HFFc6 (cell line): Measurements from ENCODE around the gene TUBA3E. TPM values are rescaled to one million over a fixed set of nuclear protein-coding genes. Genes with fewer than 3 reads are reported as not detected.
"Not testable (repeated sequence)": the region's sequence is repeated elsewhere in the genome, so short reads cannot be mapped to it uniquely, and the experiment has no call there.

ENCODE experiments used
- DNase-seq: peaks from one replicate; pipeline ENCODE4 v3.0.0-alpha.2; 2018
- H3K27ac Mint-ChIP-seq: 2 replicates; pipeline ENCODE4 v1.8.0; 2020; ENCODE audit warnings: mild to moderate bottlenecking, mixed read lengths
- H3K27me3 Mint-ChIP-seq: 2 replicates; pipeline ENCODE4 v1.8.0; 2021; ENCODE audit warnings: mild to moderate bottlenecking, moderate library complexity, mixed read lengths; ENCODE audit not compliant: insufficient read depth
- H3K36me3 Mint-ChIP-seq: 2 replicates; pipeline ENCODE4 v1.8.0; 2021; ENCODE audit warnings: low read depth, mixed read lengths
- H3K4me1 Mint-ChIP-seq: 2 replicates; pipeline ENCODE4 v1.8.0; 2020; ENCODE audit warnings: low read depth, mixed read lengths
- H3K4me3 Mint-ChIP-seq: 2 replicates; pipeline ENCODE4 v1.8.0; 2020; ENCODE audit warnings: mild to moderate bottlenecking, moderate library complexity, mixed read lengths
- H3K9me3 Mint-ChIP-seq: 2 replicates; pipeline ENCODE4 v1.8.0; 2020; ENCODE audit warnings: mild to moderate bottlenecking, mixed read lengths
- total RNA-seq, 6 experiments: library from RNA; stranded (reverse); fragmentation: NEBNext Ultra II Directional; extraction: Animal tissue kit (Norgen Biotek cat#: 25700); gene quantifications; 2 replicates in 1 of 6; 3 replicates in 5 of 6; pipeline ENCODE4 v1.2.3, GENCODE V29; 2021
- TF ChIP-seq, protein P1 (sequence below): fragments of 200-600 bp; sonication (generic); IDR thresholded peaks from 2 replicates; pipeline ENCODE4 v1.5.0; 2021; ENCODE audit warnings: antibody characterized with exemption, mild to moderate bottlenecking

TUBA3E gene
- total RNA-seq, 6 experiments from 2014 or later = not detected

DNA sequence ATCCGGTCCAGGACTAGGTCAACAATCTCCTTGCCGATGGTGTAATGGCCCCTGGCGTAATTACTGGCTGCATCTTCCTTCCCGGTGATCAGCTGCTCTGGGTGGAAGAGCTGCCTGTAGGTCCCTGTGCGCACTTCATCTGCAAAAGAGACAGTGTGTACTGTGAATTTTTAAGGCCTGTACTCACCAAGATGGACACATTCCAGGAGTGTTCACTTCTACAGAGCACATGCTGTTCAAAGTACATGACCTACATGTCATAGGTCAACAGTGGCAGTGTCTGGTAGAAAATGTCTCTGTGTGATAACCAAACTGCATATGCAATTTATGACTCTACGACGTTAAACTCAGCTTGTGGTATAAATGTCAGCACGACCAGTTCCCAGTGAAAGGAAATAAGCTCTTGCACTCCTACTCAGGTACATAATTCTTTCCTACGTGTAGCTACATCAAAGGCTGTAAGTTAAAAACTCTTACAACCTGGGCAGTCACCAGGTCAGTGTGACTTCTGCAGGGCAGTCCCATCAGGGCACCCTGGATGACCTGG lies 3.1 kb downstream of the TUBA3E start:
- not testable (repeated sequence) for H3K36me3 Mint-ChIP-seq, H3K4me1 Mint-ChIP-seq, H3K4me3 Mint-ChIP-seq, H3K9me3 Mint-ChIP-seq, H3K27ac Mint-ChIP-seq, H3K27me3 Mint-ChIP-seq, DNase-seq

DNA sequence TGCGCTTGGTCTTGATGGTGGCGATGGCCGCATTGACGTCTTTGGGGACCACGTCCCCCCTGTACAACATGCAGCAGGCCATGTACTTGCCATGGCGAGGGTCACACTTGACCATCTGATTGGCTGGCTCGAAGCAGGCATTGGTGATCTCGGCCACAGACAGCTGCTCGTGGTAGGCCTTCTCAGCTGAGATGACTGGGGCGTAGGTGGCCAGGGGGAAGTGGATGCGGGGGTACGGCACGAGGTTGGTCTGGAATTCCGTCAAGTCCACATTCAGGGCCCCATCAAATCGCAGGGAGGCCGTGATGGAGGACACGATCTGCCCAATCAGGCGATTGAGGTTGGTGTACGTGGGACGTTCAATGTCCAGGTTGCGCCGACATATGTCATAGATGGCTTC lies 4.4 kb downstream of the TUBA3E start:
- not testable (repeated sequence) for H3K27me3 Mint-ChIP-seq, H3K27ac Mint-ChIP-seq, H3K4me1 Mint-ChIP-seq, H3K4me3 Mint-ChIP-seq, H3K36me3 Mint-ChIP-seq, DNase-seq, H3K9me3 Mint-ChIP-seq

DNA sequence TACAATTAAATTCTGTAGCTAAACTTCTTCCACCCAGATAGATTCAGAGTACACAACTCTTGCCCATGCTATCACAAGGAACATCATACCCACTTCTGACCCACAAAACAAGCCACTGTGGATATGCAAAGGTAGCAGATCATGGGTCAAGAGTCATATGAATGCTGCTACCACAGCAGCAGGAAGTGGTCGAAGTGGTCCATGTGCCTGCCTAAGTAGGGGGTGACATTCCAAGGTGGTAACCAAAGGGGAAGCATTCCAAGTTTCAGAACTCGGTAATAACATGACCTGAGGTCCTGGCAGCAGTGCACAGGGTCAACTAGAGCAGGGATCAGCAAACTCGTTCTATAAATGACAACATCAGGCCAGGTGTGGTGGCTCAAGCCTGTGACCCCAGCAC lies 5.8 kb downstream of the TUBA3E start:
- H3K4me3 Mint-ChIP-seq, H3K36me3 Mint-ChIP-seq, H3K4me1 Mint-ChIP-seq, H3K27ac Mint-ChIP-seq, H3K9me3 Mint-ChIP-seq, H3K27me3 Mint-ChIP-seq, DNase-seq: not testable (repeated sequence)

DNA sequence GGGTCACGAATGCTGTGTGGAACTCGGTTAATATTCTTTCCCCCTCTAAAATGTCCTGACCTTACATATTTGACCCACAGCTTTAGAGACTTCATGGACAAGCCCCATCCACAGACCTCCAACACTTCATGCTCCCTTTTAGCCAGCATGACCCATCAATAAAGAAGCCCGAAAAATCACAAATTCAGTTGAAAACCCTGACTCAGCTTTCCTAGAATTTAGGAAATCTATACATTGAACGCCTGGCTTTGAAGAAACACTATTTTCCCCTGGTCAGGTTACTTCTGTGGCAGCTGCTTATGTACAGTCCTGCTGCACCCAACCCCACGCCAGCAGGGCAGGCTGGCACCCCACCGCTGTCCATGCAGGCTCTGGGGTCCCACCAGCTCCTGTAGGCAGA lies 6.9 kb downstream of the TUBA3E start:
- not testable (repeated sequence) for H3K27me3 Mint-ChIP-seq, DNase-seq, H3K27ac Mint-ChIP-seq, H3K4me3 Mint-ChIP-seq, H3K9me3 Mint-ChIP-seq, H3K4me1 Mint-ChIP-seq, H3K36me3 Mint-ChIP-seq

DNA sequence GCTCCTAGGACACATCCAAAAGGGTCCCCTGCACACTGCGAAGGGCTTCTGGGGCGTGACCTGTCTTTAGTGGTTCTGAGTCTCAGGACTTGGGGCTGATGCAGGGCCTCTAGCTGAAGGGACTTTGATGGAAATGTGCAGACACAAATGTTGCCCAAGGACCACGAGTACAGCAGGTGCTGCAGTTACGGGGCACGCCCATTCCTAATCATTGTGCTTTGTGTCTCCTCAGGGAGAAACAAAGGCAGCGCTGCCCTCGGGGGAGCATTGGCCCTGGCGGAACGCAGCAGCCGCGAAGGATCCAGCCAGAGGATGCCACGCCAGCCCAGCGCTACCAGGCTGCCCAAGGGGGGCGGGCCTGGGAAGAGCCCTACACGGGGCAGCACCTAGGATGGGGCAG lies 8.0 kb downstream of the TUBA3E start:
- no peaks in the 10 kb centered on the region; the same call in 1 of the 2 replicates for H3K27me3 Mint-ChIP-seq
- H3K27ac Mint-ChIP-seq = no peak overlapping the region
- no peak for DNase-seq
- TF ChIP-seq, protein P1, sequence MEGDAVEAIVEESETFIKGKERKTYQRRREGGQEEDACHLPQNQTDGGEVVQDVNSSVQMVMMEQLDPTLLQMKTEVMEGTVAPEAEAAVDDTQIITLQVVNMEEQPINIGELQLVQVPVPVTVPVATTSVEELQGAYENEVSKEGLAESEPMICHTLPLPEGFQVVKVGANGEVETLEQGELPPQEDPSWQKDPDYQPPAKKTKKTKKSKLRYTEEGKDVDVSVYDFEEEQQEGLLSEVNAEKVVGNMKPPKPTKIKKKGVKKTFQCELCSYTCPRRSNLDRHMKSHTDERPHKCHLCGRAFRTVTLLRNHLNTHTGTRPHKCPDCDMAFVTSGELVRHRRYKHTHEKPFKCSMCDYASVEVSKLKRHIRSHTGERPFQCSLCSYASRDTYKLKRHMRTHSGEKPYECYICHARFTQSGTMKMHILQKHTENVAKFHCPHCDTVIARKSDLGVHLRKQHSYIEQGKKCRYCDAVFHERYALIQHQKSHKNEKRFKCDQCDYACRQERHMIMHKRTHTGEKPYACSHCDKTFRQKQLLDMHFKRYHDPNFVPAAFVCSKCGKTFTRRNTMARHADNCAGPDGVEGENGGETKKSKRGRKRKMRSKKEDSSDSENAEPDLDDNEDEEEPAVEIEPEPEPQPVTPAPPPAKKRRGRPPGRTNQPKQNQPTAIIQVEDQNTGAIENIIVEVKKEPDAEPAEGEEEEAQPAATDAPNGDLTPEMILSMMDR = no peak
- H3K4me3 Mint-ChIP-seq = no peak overlapping the region
- H3K36me3 Mint-ChIP-seq = peaks cover 6% of the 10 kb centered on the region; the same call in 1 of the 2 replicates
- peaks cover 12% of the 10 kb centered on the region for H3K4me1 Mint-ChIP-seq
- H3K9me3 Mint-ChIP-seq = no peaks in the 10 kb centered on the region

DNA sequence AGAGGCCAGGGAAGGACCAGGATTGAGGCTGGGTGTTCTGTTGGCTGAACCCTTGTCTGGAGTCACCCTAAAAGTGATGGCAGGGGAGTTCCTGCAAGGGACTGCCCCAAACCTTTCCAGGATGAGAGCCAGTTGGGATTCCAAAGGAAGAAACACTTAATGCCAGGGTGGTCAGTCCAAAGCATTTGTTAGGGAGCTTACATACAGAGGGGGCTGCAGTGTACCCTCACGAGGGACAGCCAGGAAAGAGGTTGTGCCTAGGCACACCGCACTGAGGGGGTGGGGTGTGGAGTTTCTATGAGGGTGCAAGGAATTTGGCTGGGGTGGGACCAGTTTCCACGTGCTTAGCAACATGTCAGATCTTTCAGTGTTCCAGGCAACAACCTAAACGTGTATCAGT lies 9.3 kb downstream of the TUBA3E start:
- not testable (repeated sequence) for H3K9me3 Mint-ChIP-seq, H3K4me3 Mint-ChIP-seq, H3K36me3 Mint-ChIP-seq, DNase-seq, H3K27me3 Mint-ChIP-seq, H3K27ac Mint-ChIP-seq
- peaks cover 15% of the 10 kb centered on the region for H3K4me1 Mint-ChIP-seq

DNA sequence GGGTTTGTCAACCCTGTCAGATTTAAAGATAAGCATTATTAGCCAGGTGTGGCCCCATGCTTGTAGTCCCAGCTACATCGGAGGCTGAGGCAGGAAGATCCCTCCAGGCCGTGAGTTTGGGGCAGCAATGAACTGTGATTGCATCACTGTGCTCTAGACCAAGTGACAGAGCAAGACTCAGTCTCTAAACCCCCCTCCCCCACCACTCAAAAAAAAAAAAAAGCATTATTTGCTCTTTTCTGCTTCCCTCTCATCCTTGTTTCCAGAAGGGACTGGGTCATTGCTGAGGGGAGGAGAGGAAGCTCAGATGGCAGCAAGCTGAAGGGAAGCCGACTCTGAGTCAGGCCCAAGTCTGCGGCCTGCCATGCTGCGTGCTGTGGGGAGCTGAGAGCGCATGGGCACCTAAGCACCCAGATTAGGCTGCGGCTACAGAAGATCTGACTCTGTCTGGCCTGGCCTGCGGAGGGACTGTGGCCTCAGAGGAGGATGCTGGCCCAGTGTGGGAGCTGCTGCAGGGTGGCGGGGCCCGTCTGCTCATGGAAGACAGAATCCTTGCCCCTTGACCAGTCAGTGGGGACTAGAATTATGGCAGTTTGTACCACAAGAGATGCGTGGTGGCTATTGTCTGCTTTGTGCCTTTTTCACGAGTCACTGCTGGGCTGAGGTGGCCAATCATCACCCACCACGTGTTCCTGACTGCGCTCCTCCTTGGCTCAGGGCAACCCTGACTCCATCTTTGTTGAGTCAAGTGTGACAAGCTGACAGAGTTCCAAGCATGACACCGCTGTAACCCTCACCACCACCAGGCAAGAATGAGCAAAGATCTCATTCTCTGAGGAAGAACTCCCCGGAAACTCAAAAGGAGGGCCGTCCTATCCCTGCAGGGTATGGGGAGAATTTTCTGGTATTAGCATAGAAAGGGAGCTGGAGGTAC lies 10.1 kb downstream of the TUBA3E start:
- not testable (repeated sequence) for H3K27ac Mint-ChIP-seq, DNase-seq, H3K27me3 Mint-ChIP-seq, H3K9me3 Mint-ChIP-seq, H3K36me3 Mint-ChIP-seq, H3K4me3 Mint-ChIP-seq
- peaks cover 23% of the 10 kb centered on the region for H3K4me1 Mint-ChIP-seq

DNA sequence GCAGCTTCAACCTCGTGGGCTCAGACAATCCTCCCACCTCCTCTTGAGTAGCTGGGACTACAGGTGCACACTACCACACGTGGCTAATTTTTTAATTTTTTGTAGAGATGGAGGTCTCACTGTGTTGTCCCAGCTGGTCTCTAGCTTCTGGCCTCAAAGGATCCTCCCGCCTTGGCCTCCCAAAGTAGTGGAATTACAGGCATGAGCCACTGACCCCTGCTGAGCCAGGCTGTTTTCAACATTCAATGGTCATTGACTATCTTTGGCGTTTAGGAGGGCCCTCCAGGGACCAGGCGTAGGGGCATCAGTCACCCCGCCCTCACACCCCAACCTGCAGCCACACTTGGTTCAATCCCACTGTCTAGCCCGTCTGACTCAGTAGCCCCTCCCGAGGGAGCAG lies 11.0 kb downstream of the TUBA3E start:
- Mint-ChIP-seq H3K4me1 (peaks cover 25% of the 10 kb centered on the region), H3K27me3 (peaks cover 2% of the 10 kb centered on the region), H3K9me3 (no peaks in the 10 kb centered on the region), H3K27ac (no peak overlapping the region), H3K36me3 (peaks cover 6% of the 10 kb centered on the region; the same call in 1 of the 2 replicates), H3K4me3 (no peak overlapping the region)
- no peak for DNase-seq
- TF ChIP-seq, protein P1 = no peak
